DOHH2 (cell line): ENCODE data around the gene MINAR1.

Experiments used
- CTCF ChIP-seq: fragments of 200-600 bp; sonication (generic); IDR thresholded peaks from one replicate; pipeline ENCODE4 v1.5.1; 2014; ENCODE audit warnings: antibody characterized with exemption, mild to moderate bottlenecking, low read depth, low read length; ENCODE audit not compliant: poor library complexity, severe bottlenecking
- EZH2phosphoT487 ChIP-seq: fragments of 200-600 bp; sonication (generic); IDR thresholded peaks from 2 replicates; pipeline ENCODE4 v1.6.1; 2017; ENCODE audit warnings: borderline replicate concordance, mild to moderate bottlenecking, antibody characterized with exemption, low read length, moderate library complexity, mixed read lengths

- TF ChIP-seq CTCF (no peak), EZH2phosphoT487 (no peak)
These were observed 34.7 kb upstream of the MINAR1 start for GRCh38 chr15:79397269-79397910.
